ENCODE data around the gene DUOXA1. TPM values are rescaled to one million over a fixed set of nuclear protein-coding genes. Genes with fewer than 3 reads are reported as not detected.

Gene DUOXA1
- total RNA-seq, 4 donors from 2014 or later = not detected

- H3K27ac ChIP-seq = no peak overlapping the region
- intact Hi-C loops (cut with DNase I; ENCODE audit: low total_unique reads) (loop anchor here (1.0 to 2.0 kb wide), 3 partner anchors 116 to 295 kb away; no protein-coding TSS in a partner anchor), in situ Hi-C loops (cut with MboI; ENCODE audit: low sequenced_read_pairs in 4 of 4) (loop anchor here in 3 of 4 donors (5.0 to 25.0 kb wide), 3 partner anchors 124 to 249 kb away; a partner anchor contains a TSS)
- no peaks in the 10 kb centered on the region for H3K36me3 ChIP-seq
- no peak for DNase-seq
- H3K4me3 ChIP-seq = no peak overlapping the region
- H3K9me3 ChIP-seq = no peaks in the 10 kb centered on the region
- no peaks in the 10 kb centered on the region for H3K27me3 ChIP-seq
- ATAC-seq = no peak
- H3K4me1 ChIP-seq = peaks cover 0 to 4% of the 10 kb centered on the region in 2 donors
- TF ChIP-seq CTCF (IDR thresholded peaks at IDR 0.05 in 4 of 5, conservative IDR thresholded peaks at IDR 0.05 in 1 of 5) = no peak
- no peak for TF ChIP-seq POLR2A (IDR thresholded peaks at IDR 0.05)
Measured at GRCh38 chr15:45163508-45163856, 33.8 kb upstream of the DUOXA1 start.

- H3K36me3 ChIP-seq = no peaks in the 10 kb centered on the region
Measured at GRCh38 chr15:45162771-45163507, 33.3 kb upstream of the DUOXA1 start.

GRCh38 chr15:45161666-45162065, 32.0 kb upstream of the DUOXA1 start:
- H3K36me3 ChIP-seq = no peaks in the 10 kb centered on the region
- intact Hi-C loops (cut with DNase I; ENCODE audit: low total_unique reads) = loop anchor here (2.0 kb wide), 1 partner anchor 297 kb away; no protein-coding TSS in a partner anchor
- no peaks in the 10 kb centered on the region for H3K9me3 ChIP-seq
- no peak overlapping the region for H3K4me3 ChIP-seq
- no peaks in the 10 kb centered on the region for H3K27me3 ChIP-seq
- DNase-seq (no peak), ATAC-seq (no peak)
- no peak for TF ChIP-seq CTCF (IDR thresholded peaks at IDR 0.05 in 4 of 5, conservative IDR thresholded peaks at IDR 0.05 in 1 of 5)
- TF ChIP-seq POLR2A (IDR thresholded peaks at IDR 0.05) = no peak
- no peaks in the 10 kb centered on the region for H3K4me1 ChIP-seq
- in situ Hi-C loops (cut with MboI; ENCODE audit: low sequenced_read_pairs in 4 of 4) = loop anchor here in 3 of 4 donors (5.0 to 25.0 kb wide), 3 partner anchors 126 to 251 kb away; a partner anchor contains a TSS
- no peak overlapping the region for H3K27ac ChIP-seq

More at GRCh38 chr15:45162771-45163507, 33.3 kb upstream of the DUOXA1 start:
- in situ Hi-C loops (cut with MboI; ENCODE audit: low sequenced_read_pairs in 4 of 4) (loop anchor here in 3 of 4 donors (5.0 to 25.0 kb wide), 3 partner anchors 124 to 249 kb away; a partner anchor contains a TSS), intact Hi-C loops (cut with DNase I; ENCODE audit: low total_unique reads) (loop anchor here (1.0 to 2.0 kb wide), 3 partner anchors 116 to 296 kb away; no protein-coding TSS in a partner anchor)
- Histone ChIP-seq H3K27me3 (no peaks in the 10 kb centered on the region), H3K27ac (no peak overlapping the region), H3K4me3 (no peak overlapping the region), H3K9me3 (no peaks in the 10 kb centered on the region), H3K4me1 (peaks cover 0 to 4% of the 10 kb centered on the region in 2 donors)
- DNase-seq (peak; percentile 60 to 71), ATAC-seq (peak; percentile 55 to 61)
- TF ChIP-seq POLR2A (IDR thresholded peaks at IDR 0.05) = no peak
- TF ChIP-seq CTCF (IDR thresholded peaks at IDR 0.05 in 4 of 5, conservative IDR thresholded peaks at IDR 0.05 in 1 of 5) = peak; percentile 71 to 90 (median 80)

GRCh38 chr15:45157974-45158373, 28.3 kb upstream of the DUOXA1 start:
- TF ChIP-seq CTCF (IDR thresholded peaks at IDR 0.05 in 4 of 5, conservative IDR thresholded peaks at IDR 0.05 in 1 of 5) = no peak
- no peak for TF ChIP-seq POLR2A (IDR thresholded peaks at IDR 0.05)
- Histone ChIP-seq H3K4me3 (no peak overlapping the region), H3K27me3 (no peaks in the 10 kb centered on the region), H3K4me1 (no peaks in the 10 kb centered on the region), H3K36me3 (no peaks in the 10 kb centered on the region), H3K9me3 (no peaks in the 10 kb centered on the region), H3K27ac (no peak overlapping the region)
- in situ Hi-C loops (cut with MboI; ENCODE audit: low sequenced_read_pairs in 4 of 4) (loop anchor here in 1 of 4 donors (25.0 kb wide), 1 partner anchor 254 kb away; a partner anchor contains a TSS), intact Hi-C loops (cut with DNase I; ENCODE audit: low total_unique reads) (no loop called here)
- no peak for ATAC-seq
- no peak for DNase-seq
